T-helper 17 cell (primary cell): ENCODE data around the gene PLCD3. TPM values are rescaled to one million over a fixed set of nuclear protein-coding genes. Genes with fewer than 3 reads are reported as not detected.

Experiments used
- ATAC-seq: fragments of 150-1000 bp; cut with Tn5 transposase; 2 replicates; pipeline ENCODE4 v1.10.0; 2021; ENCODE audit warnings: mild to moderate bottlenecking, moderate library complexity
- DNase-seq, 3 donors: peaks; one replicate each; pipeline versions ENCODE4 v3.0.0 to v3.0.0-alpha.2; 2020 to 2021
- H3K9me3 ChIP-seq: one replicate; pipeline ENCODE4 v1.7.0; 2013; ENCODE audit warnings: low read length, mild to moderate bottlenecking; ENCODE audit not compliant: control insufficient read depth, poor library complexity, severe bottlenecking
- H3K27ac Mint-ChIP-seq: one replicate; pipeline ENCODE4 v1.8.0; 2022; ENCODE audit warnings: mild to moderate bottlenecking, moderate library complexity, mixed read lengths
- H3K27me3 Mint-ChIP-seq: one replicate; pipeline ENCODE4 v1.8.0; 2022; ENCODE audit warnings: mixed read lengths
- H3K36me3 Mint-ChIP-seq: one replicate; pipeline ENCODE4 v1.8.0; 2022; ENCODE audit warnings: low read depth, mixed read lengths
- H3K4me1 Mint-ChIP-seq: one replicate; pipeline ENCODE4 v1.8.0; 2022; ENCODE audit warnings: mild to moderate bottlenecking, mixed read lengths
- H3K4me3 Mint-ChIP-seq: one replicate; pipeline ENCODE4 v1.8.0; 2022; ENCODE audit warnings: mild to moderate bottlenecking, moderate library complexity, mixed read lengths
- total RNA-seq, 4 donors: library from RNA in 2 of 4; stranded (reverse) in 2 of 4; gene quantifications; one replicate each; pipeline ENCODE4 v1.2.3 and lab custom pipeline; 2022 to 2026

PLCD3 gene
- total RNA-seq, 2 donors from 2014 or later = 3.7 to 5.0 TPM

- DNase-seq = no peak
- ATAC-seq = peak; percentile 62
- Mint-ChIP-seq H3K36me3 (no peaks in the 10 kb centered on the region), H3K4me1 (no peaks in the 10 kb centered on the region), H3K27me3 (peaks cover 8% of the 10 kb centered on the region), H3K4me3 (no peak overlapping the region), H3K27ac (no peak overlapping the region)
- no peaks in the 10 kb centered on the region for H3K9me3 ChIP-seq
Observed at GRCh38 chr17:45123930-45124796, 8.2 kb downstream of the PLCD3 start.

- no peak for ATAC-seq
- Mint-ChIP-seq H3K4me3 (no peak overlapping the region), H3K27ac (no peak overlapping the region), H3K36me3 (no peaks in the 10 kb centered on the region), H3K27me3 (peaks cover 8% of the 10 kb centered on the region), H3K4me1 (no peaks in the 10 kb centered on the region)
- DNase-seq = no peak
- H3K9me3 ChIP-seq = no peaks in the 10 kb centered on the region
Observed at GRCh38 chr17:45123076-45123770, 9.1 kb downstream of the PLCD3 start.

GRCh38 chr17:45121055-45121454, 11.3 kb downstream of the PLCD3 start:
- Mint-ChIP-seq H3K27ac (no peak overlapping the region), H3K27me3 (peaks cover 10% of the 10 kb centered on the region), H3K36me3 (no peaks in the 10 kb centered on the region), H3K4me3 (no peak overlapping the region), H3K4me1 (no peaks in the 10 kb centered on the region)
- DNase-seq (no peak), ATAC-seq (no peak)
- H3K9me3 ChIP-seq = no peaks in the 10 kb centered on the region

GRCh38 chr17:45120558-45120957, 11.8 kb downstream of the PLCD3 start:
- H3K36me3 Mint-ChIP-seq = no peaks in the 10 kb centered on the region
- no peak for DNase-seq
- H3K27me3 Mint-ChIP-seq = peaks cover 15% of the 10 kb centered on the region
- no peaks in the 10 kb centered on the region for H3K9me3 ChIP-seq
- H3K4me3 Mint-ChIP-seq = no peak overlapping the region
- H3K27ac Mint-ChIP-seq = no peak overlapping the region
- no peak for ATAC-seq
- H3K4me1 Mint-ChIP-seq = peaks cover 3% of the 10 kb centered on the region

- no peaks in the 10 kb centered on the region for H3K9me3 ChIP-seq
- ATAC-seq = no peak
- H3K27ac Mint-ChIP-seq = no peak overlapping the region
- no peak for DNase-seq
- H3K36me3 Mint-ChIP-seq = no peaks in the 10 kb centered on the region
- H3K4me1 Mint-ChIP-seq = peaks cover 3% of the 10 kb centered on the region
- peaks cover 16% of the 10 kb centered on the region for H3K27me3 Mint-ChIP-seq
- H3K4me3 Mint-ChIP-seq = no peak overlapping the region
Observed at GRCh38 chr17:45119964-45120363, 12.4 kb downstream of the PLCD3 start.

GRCh38 chr17:45118691-45119090, 13.6 kb downstream of the PLCD3 start:
- Mint-ChIP-seq H3K27me3 (peaks cover 16% of the 10 kb centered on the region), H3K4me3 (no peak overlapping the region), H3K27ac (no peak overlapping the region), H3K36me3 (no peaks in the 10 kb centered on the region), H3K4me1 (peaks cover 3% of the 10 kb centered on the region)
- DNase-seq (no peak), ATAC-seq (no peak)
- no peaks in the 10 kb centered on the region for H3K9me3 ChIP-seq

- no peaks in the 10 kb centered on the region for H3K9me3 ChIP-seq
- no peak overlapping the region for H3K4me3 Mint-ChIP-seq
- H3K36me3 Mint-ChIP-seq = no peaks in the 10 kb centered on the region
- ATAC-seq (no peak), DNase-seq (no peak)
- H3K27me3 Mint-ChIP-seq = peaks cover 16% of the 10 kb centered on the region
- H3K4me1 Mint-ChIP-seq = peaks cover 3% of the 10 kb centered on the region
- no peak overlapping the region for H3K27ac Mint-ChIP-seq
Observed at GRCh38 chr17:45117848-45118646, 14.3 kb downstream of the PLCD3 start.

GRCh38 chr17:45117334-45117733, 15.0 kb downstream of the PLCD3 start:
- Mint-ChIP-seq H3K27me3 (peaks cover 16% of the 10 kb centered on the region), H3K36me3 (no peaks in the 10 kb centered on the region), H3K27ac (no peak overlapping the region), H3K4me1 (peaks cover 3% of the 10 kb centered on the region), H3K4me3 (no peak overlapping the region)
- no peaks in the 10 kb centered on the region for H3K9me3 ChIP-seq
- DNase-seq = no peak
- ATAC-seq = no peak

- H3K9me3 ChIP-seq = no peaks in the 10 kb centered on the region
- Mint-ChIP-seq H3K36me3 (no peaks in the 10 kb centered on the region), H3K4me3 (no peak overlapping the region), H3K27ac (peak overlapping the region; percentile 79), H3K27me3 (peaks cover 9% of the 10 kb centered on the region), H3K4me1 (peaks cover 3% of the 10 kb centered on the region)
- DNase-seq (no peak), ATAC-seq (no peak)
Observed at GRCh38 chr17:45116434-45117016, 15.8 kb downstream of the PLCD3 start.

GRCh38 chr17:45115871-45116270, 16.4 kb downstream of the PLCD3 start:
- H3K27me3 Mint-ChIP-seq = peaks cover 7% of the 10 kb centered on the region
- H3K36me3 Mint-ChIP-seq = no peaks in the 10 kb centered on the region
- DNase-seq (no peak), ATAC-seq (no peak)
- H3K9me3 ChIP-seq = no peaks in the 10 kb centered on the region
- H3K27ac Mint-ChIP-seq = peak overlapping the region; percentile 79
- no peak overlapping the region for H3K4me3 Mint-ChIP-seq
- H3K4me1 Mint-ChIP-seq = peaks cover 3% of the 10 kb centered on the region

- Mint-ChIP-seq H3K27me3 (peaks cover 7% of the 10 kb centered on the region), H3K4me3 (no peak overlapping the region), H3K36me3 (no peaks in the 10 kb centered on the region), H3K27ac (no peak overlapping the region), H3K4me1 (peaks cover 3% of the 10 kb centered on the region)
- no peaks in the 10 kb centered on the region for H3K9me3 ChIP-seq
- ATAC-seq = no peak
- DNase-seq = no peak
Observed at GRCh38 chr17:45115015-45115625, 17.2 kb downstream of the PLCD3 start.

- H3K9me3 ChIP-seq = no peaks in the 10 kb centered on the region
- Mint-ChIP-seq H3K36me3 (no peaks in the 10 kb centered on the region), H3K27ac (peak overlapping the region; percentile 8), H3K4me1 (peaks cover 3% of the 10 kb centered on the region), H3K4me3 (no peak overlapping the region), H3K27me3 (peaks cover 7% of the 10 kb centered on the region)
- no peak for ATAC-seq
- DNase-seq = no peak
Observed at GRCh38 chr17:45114117-45114932, 18.0 kb downstream of the PLCD3 start.
